ENCODE data around the gene IGF1.

DNA sequence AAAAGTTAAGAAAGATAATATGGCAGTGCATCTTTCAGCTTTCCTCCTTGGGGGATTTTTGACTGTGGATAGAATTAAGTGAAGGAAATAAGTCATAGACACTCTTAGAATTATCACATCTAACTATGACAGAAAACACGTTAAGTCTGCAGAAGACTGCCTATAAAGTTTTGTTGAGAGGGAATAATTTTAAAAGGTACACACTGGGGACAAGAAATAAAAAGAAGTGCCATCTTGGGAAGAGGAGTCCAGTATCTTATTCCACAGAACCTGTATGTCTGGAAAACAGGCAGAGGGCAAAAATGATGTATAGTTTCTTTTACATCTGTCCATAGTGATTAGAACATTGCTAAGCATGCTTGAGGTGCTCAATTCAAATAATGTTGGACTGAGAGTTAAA is 80.7 kb downstream of the IGF1 start:
- TF ChIP-seq EZH2 (IDR thresholded peaks at IDR 0.05): no peak
- no peak for TF ChIP-seq POLR2AphosphoS5 (IDR thresholded peaks at IDR 0.05; ENCODE audit: borderline replicate concordance, low read depth, low read length)
